HG03442 (cell line): Measurements from ENCODE around the gene TAX1BP1.
"Not testable (repeated sequence)": the region's sequence is repeated elsewhere in the genome, so short reads cannot be mapped to it uniquely, and the experiment has no call there.

Source experiments
- ATAC-seq: cut with Tn5 transposase; IDR thresholded peaks from one replicate; pipeline ENCODE4 v1.9.1; 2021; ENCODE audit warnings: mild to moderate bottlenecking, moderate library complexity; ENCODE audit not compliant: unreplicated experiment

The TAX1BP1 gene

DNA sequence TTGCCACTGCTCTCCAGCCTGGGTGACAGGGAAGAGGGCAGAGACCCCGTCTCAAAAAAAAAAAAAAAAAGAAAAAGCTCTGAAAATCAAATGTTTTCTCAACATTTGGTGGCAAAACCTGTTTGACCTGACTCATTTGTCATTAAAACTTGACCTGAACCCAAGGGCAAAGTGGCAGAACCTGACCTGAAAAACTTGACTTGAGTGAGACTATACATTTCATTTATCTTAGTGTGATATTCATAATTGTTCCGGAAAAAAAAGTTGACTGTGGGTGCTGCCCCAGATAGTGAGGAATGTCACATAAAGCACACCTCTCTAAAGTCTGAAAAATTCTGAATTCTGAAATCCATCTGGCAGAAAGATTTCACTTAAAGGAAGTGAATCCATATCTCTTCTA, 2.3 kb upstream of the TAX1BP1 start:
- no peak for ATAC-seq

GRCh38 chr7:27739301-27739908, 557 bp upstream of the TAX1BP1 start:
- ATAC-seq: peak; percentile 24

DNA sequence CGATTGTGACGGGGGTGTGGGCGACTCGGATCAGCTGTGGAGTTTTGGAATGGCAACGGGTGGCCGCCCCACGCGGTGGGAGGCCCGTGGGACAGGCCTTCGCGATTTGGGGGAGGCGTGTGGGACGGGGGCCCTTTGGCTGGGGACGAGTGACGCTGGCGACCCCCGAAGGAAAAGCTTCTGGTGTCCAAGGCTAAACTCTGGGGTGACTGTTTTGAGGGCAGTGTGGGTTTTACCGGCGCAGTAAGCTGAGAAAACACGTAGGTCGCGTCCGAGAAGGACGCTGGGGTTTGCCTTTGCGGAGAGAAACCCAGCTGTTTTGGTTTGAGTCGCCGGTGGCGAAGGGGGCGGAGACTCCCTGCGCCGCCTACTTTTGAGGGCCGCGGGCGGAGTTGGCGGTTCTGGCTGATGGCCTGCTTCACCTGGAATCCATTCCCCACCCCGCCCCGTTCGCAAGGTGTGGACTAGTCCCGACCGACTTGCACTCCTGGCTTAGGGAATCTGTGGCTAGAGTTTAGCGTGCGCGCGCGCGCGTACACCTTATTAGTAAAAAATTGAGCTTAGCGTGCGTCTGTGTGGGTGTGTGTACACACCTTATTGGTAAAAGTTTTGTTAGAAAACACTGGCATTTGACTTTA, 606 bp downstream of the TAX1BP1 start:
- peak; percentile 67 for ATAC-seq

GRCh38 chr7:27742091-27742710, 2.2 kb downstream of the TAX1BP1 start:
- not testable (repeated sequence) for ATAC-seq

DNA sequence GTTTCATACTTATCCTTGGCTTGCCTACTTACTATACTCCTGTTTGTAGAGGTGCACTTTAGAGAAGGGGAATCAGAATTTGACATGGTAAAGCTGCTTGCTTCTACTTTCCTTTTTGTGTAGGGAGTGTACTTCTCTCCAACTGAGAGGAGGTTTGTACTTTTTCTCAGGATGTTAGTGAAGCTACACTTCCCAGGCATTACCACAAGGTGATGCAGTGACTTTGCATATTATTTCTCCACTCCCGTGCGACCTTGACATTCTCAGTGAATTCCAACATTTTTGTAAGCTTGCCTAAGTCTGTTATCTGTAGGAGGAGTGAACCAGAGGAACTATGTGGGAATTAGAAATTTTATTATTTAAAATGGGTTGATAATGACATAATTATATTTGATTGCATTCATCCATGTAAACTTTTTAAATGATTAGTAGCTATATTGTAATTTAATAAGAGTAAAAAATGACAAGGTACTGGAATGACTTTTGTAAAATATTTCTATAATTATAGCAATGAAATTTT, 5.2 kb downstream of the TAX1BP1 start:
- ATAC-seq: no peak

GRCh38 chr7:27746486-27746885, 6.5 kb downstream of the TAX1BP1 start:
- no peak for ATAC-seq

GRCh38 chr7:27746978-27747377, 7.0 kb downstream of the TAX1BP1 start:
- ATAC-seq: no peak

GRCh38 chr7:27747589-27748368, 7.8 kb downstream of the TAX1BP1 start:
- no peak for ATAC-seq

GRCh38 chr7:27750316-27750715, 10.4 kb downstream of the TAX1BP1 start:
- no peak for ATAC-seq

GRCh38 chr7:27751888-27752660, 12.1 kb downstream of the TAX1BP1 start:
- no peak for ATAC-seq

GRCh38 chr7:27753863-27754262, 13.9 kb downstream of the TAX1BP1 start:
- no peak for ATAC-seq

DNA sequence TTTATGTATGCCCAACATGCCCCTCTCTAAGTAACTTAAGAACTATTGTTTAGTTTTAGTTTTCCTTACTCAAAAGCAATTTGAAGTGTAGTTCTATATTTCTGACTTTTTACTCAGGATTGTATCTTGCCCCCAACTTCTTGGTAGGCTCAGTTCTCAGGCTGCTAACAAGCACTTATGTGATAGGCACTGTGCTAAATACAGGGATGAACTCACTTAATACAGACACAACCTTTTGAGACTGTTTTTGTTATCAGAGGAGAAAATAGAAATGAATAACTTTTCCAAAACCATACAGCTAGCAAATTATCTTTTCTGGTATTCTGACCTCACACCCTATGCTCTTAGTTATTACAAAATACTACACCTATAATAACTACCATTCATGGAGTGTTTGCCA, 16.3 kb downstream of the TAX1BP1 start:
- ATAC-seq: no peak

GRCh38 chr7:27759491-27759890, 19.5 kb downstream of the TAX1BP1 start:
- ATAC-seq: no peak

GRCh38 chr7:27762062-27762461, 22.1 kb downstream of the TAX1BP1 start:
- ATAC-seq: no peak

DNA sequence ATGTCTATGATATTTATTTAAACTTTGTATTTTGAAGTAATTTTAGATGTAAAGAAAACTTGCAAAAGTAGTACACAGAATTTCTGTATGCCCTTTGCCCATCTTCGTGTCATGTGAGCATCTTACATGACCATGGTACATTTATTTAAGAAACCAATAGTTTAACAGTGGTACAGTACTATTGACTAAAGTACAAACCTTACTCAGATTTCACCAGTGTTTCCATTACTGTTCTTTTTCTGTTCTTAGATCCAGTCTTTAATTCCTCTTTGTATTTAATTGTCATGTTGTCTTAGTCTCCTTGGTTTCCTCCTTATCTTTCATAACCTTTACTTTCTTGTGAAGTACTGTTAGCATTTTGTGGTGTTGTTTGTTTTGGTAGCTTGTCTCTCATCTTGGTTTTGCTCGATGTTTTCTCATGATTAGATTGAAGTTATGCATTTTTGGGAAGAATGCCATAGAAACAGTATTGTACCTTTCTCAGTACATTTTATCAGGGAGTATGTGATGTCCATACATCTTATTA, 24.1 kb downstream of the TAX1BP1 start:
- no peak for ATAC-seq

- ATAC-seq: no peak
These were observed 25.9 kb downstream of the TAX1BP1 start for GRCh38 chr7:27765841-27766240.

GRCh38 chr7:27767374-27767773, 27.4 kb downstream of the TAX1BP1 start:
- ATAC-seq: no peak

DNA sequence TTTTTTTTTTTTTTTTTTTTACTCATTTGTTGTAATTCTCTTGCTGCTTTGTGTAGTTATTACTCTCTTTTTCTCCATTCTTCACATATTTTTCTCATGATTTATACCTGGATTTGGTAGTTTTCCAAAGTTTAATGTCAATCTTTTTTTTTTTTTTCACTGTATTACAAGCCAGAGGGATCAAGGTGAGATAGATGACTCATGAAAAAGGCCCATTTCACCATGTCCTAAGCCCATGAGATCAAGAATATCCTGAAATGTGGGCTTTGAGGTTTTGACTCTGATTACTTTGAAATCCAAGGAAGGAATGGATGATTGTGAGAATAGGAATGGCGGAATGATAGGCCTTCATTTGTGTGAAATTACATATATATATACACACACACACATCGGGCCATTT, 31.1 kb downstream of the TAX1BP1 start:
- ATAC-seq: no peak

DNA sequence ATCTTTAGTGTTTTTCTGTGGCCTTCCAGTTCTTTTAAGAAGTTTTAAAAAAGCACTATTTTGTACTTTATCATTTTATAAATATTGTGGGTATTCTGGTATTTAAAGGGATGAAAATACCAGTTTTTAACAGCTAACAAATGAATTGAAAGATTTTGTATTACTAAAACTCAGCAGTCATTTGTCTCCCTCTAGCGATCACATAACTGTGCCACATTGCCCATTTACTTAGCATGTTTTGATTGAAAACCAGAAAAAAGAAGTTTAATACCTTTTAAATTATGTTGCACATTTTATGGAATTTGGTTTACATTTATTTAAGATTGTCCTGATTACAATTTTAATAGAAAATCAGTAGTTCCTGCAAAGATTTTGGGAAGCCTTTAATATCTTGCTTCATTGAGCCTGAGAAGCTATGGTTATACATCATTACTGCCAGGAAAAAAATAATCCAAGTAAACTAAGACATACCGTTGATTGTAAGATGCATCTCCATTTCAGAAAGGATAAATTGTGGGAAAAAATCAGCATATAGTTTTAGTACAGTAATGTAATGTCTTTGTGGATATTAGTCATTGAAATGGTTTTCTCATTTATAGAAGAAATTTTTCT, 34.9 kb downstream of the TAX1BP1 start:
- no peak for ATAC-seq

GRCh38 chr7:27775782-27776181, 35.8 kb downstream of the TAX1BP1 start:
- ATAC-seq: no peak
